ENCODE measurements around the gene RACGAP1.

The RACGAP1 gene

DNA sequence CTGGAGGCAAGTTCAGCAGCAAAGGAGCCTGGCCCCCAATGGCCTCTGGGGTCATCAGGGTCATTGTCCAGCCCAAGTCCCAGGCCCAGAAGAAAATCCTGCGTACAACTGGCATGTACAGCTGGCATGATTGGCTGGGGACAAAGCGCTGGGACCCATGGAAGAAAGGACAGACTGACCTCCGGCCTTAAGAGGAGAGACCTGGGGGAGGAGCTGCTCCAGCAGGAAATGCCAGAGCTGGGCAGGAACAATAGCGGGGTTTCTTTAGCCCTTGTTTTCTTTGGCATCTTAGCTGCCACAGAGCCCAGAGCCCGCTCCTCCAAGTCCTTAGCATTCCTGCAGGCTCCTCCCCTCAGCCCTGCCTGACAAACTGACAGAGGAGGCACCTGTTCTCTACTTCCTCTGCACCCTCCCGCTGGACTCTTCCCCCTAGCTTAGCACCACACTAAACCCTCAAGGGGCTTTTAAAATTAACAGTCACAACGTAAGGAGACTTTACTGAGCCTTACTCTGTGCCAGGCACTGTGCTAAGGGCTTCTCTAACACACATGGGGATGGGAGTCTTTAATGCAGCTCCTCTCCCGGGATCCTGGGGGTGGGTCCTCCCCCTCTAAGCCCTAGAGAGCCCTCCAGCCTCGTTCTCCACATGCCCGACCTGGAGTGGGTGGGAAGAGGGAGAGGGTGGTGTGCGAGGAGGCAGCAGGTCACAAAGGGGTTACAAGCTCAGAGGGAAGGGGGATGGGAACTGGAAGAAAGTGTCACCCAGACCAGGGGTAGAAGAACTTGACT lies 65.4 kb downstream of the RACGAP1 start:
- no peak for TF ChIP-seq POLR2AphosphoS5 (IDR thresholded peaks at IDR 0.05; ENCODE audit: low read depth)
- TF ChIP-seq SPI1 (IDR thresholded peaks at IDR 0.05; ENCODE audit: borderline replicate concordance, low read depth), result 0 out of 2 replicates have a peak, but pooled peaks have one; percentile 6
- peak in 1 of 2 experiments; percentile 22 for DNase-seq (ENCODE audit: low read depth in 1 of 2, low spot score in 1 of 2)
- H3K4me3 ChIP-seq (replicated peaks; ENCODE audit: insufficient read depth, low read length), result no peak overlapping the region
- H3K27me3 ChIP-seq (ENCODE audit: insufficient read depth, poor library complexity, severe bottlenecking), result peaks cover 71% of the 10 kb centered on the region
- no peak overlapping the region for H3K27ac ChIP-seq (replicated peaks)

DNA sequence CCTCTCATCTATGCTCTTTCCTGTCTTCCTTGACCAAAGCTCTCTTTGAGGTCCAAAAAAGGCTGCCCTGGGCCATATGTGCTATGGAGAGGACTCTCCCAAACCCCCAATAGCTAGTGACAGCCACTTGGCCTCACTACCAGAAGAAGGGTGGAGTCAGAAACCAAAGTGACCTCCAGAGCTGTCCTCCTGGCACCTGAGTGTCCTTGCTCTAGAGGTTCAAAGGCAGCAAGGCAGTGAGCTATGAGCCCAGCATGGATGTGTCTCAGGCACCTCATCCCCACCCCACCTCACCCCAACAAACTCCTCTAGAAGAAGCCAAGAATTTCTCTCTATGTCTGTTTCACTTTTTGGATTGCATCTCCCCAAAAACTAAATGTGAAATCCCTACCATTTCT lies 67.7 kb downstream of the RACGAP1 start:
- DNase-seq (ENCODE audit: low read depth in 1 of 2, low spot score in 1 of 2), result no peak
- Histone ChIP-seq H3K27me3 (ENCODE audit: insufficient read depth, poor library complexity, severe bottlenecking) (peaks cover 74% of the 10 kb centered on the region), H3K4me3 (replicated peaks; ENCODE audit: insufficient read depth, low read length) (no peak overlapping the region), H3K27ac (replicated peaks) (no peak overlapping the region)
- TF ChIP-seq, protein P1, sequence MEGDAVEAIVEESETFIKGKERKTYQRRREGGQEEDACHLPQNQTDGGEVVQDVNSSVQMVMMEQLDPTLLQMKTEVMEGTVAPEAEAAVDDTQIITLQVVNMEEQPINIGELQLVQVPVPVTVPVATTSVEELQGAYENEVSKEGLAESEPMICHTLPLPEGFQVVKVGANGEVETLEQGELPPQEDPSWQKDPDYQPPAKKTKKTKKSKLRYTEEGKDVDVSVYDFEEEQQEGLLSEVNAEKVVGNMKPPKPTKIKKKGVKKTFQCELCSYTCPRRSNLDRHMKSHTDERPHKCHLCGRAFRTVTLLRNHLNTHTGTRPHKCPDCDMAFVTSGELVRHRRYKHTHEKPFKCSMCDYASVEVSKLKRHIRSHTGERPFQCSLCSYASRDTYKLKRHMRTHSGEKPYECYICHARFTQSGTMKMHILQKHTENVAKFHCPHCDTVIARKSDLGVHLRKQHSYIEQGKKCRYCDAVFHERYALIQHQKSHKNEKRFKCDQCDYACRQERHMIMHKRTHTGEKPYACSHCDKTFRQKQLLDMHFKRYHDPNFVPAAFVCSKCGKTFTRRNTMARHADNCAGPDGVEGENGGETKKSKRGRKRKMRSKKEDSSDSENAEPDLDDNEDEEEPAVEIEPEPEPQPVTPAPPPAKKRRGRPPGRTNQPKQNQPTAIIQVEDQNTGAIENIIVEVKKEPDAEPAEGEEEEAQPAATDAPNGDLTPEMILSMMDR (IDR thresholded peaks at IDR 0.05; ENCODE audit: insufficient read depth, low read length), result no peak
- TF ChIP-seq POLR2AphosphoS5 (IDR thresholded peaks at IDR 0.05; ENCODE audit: low read depth) (no peak), SPI1 (IDR thresholded peaks at IDR 0.05; ENCODE audit: borderline replicate concordance, low read depth) (no peak), GABPA (IDR thresholded peaks at IDR 0.05; ENCODE audit: low read depth) (no peak)
- TF ChIP-seq, protein P2, sequence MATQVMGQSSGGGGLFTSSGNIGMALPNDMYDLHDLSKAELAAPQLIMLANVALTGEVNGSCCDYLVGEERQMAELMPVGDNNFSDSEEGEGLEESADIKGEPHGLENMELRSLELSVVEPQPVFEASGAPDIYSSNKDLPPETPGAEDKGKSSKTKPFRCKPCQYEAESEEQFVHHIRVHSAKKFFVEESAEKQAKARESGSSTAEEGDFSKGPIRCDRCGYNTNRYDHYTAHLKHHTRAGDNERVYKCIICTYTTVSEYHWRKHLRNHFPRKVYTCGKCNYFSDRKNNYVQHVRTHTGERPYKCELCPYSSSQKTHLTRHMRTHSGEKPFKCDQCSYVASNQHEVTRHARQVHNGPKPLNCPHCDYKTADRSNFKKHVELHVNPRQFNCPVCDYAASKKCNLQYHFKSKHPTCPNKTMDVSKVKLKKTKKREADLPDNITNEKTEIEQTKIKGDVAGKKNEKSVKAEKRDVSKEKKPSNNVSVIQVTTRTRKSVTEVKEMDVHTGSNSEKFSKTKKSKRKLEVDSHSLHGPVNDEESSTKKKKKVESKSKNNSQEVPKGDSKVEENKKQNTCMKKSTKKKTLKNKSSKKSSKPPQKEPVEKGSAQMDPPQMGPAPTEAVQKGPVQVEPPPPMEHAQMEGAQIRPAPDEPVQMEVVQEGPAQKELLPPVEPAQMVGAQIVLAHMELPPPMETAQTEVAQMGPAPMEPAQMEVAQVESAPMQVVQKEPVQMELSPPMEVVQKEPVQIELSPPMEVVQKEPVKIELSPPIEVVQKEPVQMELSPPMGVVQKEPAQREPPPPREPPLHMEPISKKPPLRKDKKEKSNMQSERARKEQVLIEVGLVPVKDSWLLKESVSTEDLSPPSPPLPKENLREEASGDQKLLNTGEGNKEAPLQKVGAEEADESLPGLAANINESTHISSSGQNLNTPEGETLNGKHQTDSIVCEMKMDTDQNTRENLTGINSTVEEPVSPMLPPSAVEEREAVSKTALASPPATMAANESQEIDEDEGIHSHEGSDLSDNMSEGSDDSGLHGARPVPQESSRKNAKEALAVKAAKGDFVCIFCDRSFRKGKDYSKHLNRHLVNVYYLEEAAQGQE (IDR thresholded peaks at IDR 0.05; ENCODE audit: insufficient replicate concordance, low read depth), result no peak

DNA sequence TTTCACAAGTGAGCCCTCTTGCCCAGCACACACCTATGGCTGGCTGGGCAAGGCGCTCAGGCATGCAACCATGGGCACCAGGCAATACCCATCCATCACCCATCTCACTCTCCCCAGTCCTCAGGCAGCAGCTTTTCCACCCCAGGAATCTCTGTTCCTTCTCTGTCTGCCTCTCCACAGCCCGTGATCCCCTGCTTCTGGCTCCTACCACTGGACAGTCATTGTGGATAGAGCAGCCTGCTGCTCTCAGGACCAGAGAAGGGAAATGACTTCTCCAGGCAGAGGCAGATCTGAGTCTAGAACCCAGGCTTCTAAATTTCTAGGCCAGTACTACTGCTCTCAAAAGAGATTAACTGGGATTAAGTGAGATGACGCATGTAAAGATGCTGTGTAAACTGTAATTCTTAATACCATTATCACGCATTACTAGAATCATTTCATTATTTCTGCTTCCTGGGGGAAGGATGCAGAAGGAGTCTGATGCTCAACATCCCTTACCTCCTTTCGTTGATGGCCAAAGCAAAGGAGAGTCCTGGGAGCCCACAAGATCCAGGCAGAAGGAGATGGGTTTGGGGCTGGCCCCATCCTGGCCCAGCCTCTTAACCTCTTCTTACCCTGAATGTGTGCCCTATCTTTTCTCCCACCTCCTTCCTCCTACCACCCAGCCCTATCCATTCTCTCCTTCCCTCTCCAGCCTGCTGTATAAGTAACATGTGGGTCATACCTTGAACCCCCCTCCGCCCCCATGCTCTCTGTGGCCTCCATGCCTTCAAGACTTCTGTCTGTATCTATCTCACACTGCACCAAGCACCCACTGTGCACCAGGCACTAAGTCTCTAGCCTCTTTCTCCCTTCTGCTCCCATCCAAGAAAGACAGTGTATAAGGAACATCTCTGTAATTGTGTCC lies 68.4 kb downstream of the RACGAP1 start:
- no peak for TF ChIP-seq GABPA (IDR thresholded peaks at IDR 0.05; ENCODE audit: low read depth)
- no peak for TF ChIP-seq SPI1 (IDR thresholded peaks at IDR 0.05; ENCODE audit: borderline replicate concordance, low read depth)
- no peak for TF ChIP-seq POLR2AphosphoS5 (IDR thresholded peaks at IDR 0.05; ENCODE audit: low read depth)
- Histone ChIP-seq H3K4me3 (replicated peaks; ENCODE audit: insufficient read depth, low read length) (no peak overlapping the region), H3K27me3 (ENCODE audit: insufficient read depth, poor library complexity, severe bottlenecking) (peaks cover 67% of the 10 kb centered on the region), H3K27ac (replicated peaks) (no peak overlapping the region)
- DNase-seq (ENCODE audit: low read depth in 1 of 2, low spot score in 1 of 2), result no peak

DNA sequence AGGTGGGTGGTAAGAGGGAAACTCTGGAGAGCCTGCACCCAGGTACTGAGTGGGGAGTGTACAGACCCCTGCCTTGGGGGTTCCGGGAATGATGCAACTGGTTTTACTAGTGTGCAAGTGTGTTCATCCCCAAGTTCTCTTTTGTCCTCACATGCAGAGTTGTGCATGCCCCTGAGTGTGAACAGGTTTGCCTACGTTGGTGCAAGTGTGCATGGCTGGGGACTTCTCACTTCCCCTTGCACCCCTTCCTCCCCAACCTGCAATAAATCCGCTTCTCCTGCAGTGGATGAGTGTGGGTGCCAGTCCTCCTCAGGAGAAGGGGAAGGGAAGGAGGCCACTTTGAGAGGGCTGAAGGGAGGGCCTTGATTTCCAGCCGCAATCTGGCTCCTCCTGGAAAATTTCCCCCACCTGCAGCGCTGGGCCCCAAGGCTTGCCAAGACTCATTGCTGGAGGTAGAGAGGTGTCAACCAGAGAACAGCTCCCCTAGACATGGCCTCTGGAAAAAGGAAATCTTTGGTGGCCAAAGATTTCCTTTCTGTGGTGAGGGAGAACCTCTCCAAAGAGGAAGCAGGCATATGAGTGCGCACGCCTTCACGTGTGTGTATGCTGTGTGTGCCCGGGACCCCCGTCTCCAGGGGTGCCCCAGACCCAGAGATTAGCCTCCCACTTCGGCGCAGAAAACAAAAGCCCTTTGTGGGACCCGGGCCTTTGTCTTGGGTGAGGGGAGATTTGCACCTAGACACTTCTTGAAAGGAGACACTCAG lies 69.2 kb downstream of the RACGAP1 start:
- peak; percentile 49 for TF ChIP-seq POLR2AphosphoS5 (IDR thresholded peaks at IDR 0.05; ENCODE audit: low read depth)
- peak; percentile 33; the same call in 1 of the 2 replicates for TF ChIP-seq SPI1 (IDR thresholded peaks at IDR 0.05; ENCODE audit: borderline replicate concordance, low read depth)
- TF ChIP-seq, protein P2 (IDR thresholded peaks at IDR 0.05; ENCODE audit: insufficient replicate concordance, low read depth), result no peak
- Histone ChIP-seq H3K4me3 (replicated peaks; ENCODE audit: insufficient read depth, low read length) (no peak overlapping the region), H3K27me3 (ENCODE audit: insufficient read depth, poor library complexity, severe bottlenecking) (peaks cover 64% of the 10 kb centered on the region), H3K27ac (replicated peaks) (no peak overlapping the region)
- DNase-seq (ENCODE audit: low read depth in 1 of 2, low spot score in 1 of 2), result peak; percentile 31 to 58

Data from HL-60 (cell line).